T-helper 17 cell (primary cell): ENCODE data around the gene NCAPD3. TPM values are rescaled to one million over a fixed set of nuclear protein-coding genes. Genes with fewer than 3 reads are reported as not detected.

Experiments
- ATAC-seq: fragments of 150-1000 bp; cut with Tn5 transposase; 2 replicates; pipeline ENCODE4 v1.10.0; 2021; ENCODE audit warnings: mild to moderate bottlenecking, moderate library complexity
- DNase-seq, 3 donors: peaks; one replicate each; pipeline versions ENCODE4 v3.0.0 to v3.0.0-alpha.2; 2020 to 2021
- H3K9me3 ChIP-seq: one replicate; pipeline ENCODE4 v1.7.0; 2013; ENCODE audit warnings: low read length, mild to moderate bottlenecking; ENCODE audit not compliant: control insufficient read depth, poor library complexity, severe bottlenecking
- H3K27ac Mint-ChIP-seq: one replicate; pipeline ENCODE4 v1.8.0; 2022; ENCODE audit warnings: mild to moderate bottlenecking, moderate library complexity, mixed read lengths
- H3K27me3 Mint-ChIP-seq: one replicate; pipeline ENCODE4 v1.8.0; 2022; ENCODE audit warnings: mixed read lengths
- H3K36me3 Mint-ChIP-seq: one replicate; pipeline ENCODE4 v1.8.0; 2022; ENCODE audit warnings: low read depth, mixed read lengths
- H3K4me1 Mint-ChIP-seq: one replicate; pipeline ENCODE4 v1.8.0; 2022; ENCODE audit warnings: mild to moderate bottlenecking, mixed read lengths
- H3K4me3 Mint-ChIP-seq: one replicate; pipeline ENCODE4 v1.8.0; 2022; ENCODE audit warnings: mild to moderate bottlenecking, moderate library complexity, mixed read lengths
- total RNA-seq, 4 donors: library from RNA in 2 of 4; stranded (reverse) in 2 of 4; gene quantifications; one replicate each; pipeline ENCODE4 v1.2.3 and lab custom pipeline; 2022 to 2026

NCAPD3 gene
- total RNA-seq, 2 donors from 2014 or later: 26.8 to 31.4 TPM

DNA sequence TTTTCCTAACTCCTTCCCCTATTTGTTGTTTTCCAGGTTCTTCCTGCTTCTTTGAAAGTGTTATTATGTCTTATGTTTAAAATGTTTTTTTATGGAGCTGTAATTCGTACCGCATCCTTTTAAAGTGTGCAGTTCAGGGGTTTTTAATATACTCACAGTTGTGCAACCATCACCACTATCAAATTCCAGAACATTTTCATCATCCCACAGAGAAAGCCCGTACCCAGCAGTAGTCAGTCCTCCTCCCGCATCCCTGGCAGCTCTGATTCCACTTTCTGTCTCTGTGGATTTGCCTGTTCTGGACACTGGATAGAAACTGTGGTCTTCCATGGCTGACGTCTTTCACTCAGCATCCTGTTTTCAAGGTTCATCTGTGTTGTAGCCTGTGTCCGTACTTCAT lies 81.2 kb downstream of the NCAPD3 start:
- no peaks in the 10 kb centered on the region for H3K9me3 ChIP-seq
- DNase-seq (no peak), ATAC-seq (no peak)
- Mint-ChIP-seq H3K4me3 (no peak overlapping the region), H3K36me3 (peaks cover 3% of the 10 kb centered on the region), H3K27me3 (no peaks in the 10 kb centered on the region), H3K27ac (no peak overlapping the region), H3K4me1 (peaks cover 13% of the 10 kb centered on the region)

DNA sequence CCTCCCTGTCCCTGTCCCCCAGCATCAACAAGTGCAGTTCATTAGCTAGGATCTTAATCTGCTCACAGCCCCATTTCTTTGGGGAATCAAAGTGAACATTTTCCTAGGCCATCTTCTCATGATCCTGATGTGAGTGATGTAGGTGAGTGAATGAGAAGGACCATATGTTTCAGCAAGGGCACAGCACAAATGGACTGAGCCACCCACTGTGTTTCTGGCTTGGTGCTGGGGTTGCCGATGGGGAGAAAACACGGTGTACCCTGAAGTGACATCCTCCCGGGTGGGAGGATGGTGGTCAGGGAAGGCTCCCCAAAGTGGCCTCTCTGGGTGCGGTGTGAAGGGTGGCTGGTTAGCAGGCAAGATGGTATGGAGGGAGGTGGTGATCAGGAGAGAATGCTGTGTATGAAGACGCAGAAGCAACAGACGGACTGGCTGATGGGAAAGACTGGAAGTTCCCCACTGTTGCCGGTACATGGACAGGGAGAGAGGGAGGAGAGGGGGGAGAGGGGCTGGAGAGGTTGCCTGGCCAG lies 82.7 kb downstream of the NCAPD3 start:
- Mint-ChIP-seq H3K36me3 (peaks cover 3% of the 10 kb centered on the region), H3K27ac (no peak overlapping the region), H3K4me1 (peaks cover 13% of the 10 kb centered on the region), H3K4me3 (no peak overlapping the region), H3K27me3 (no peaks in the 10 kb centered on the region)
- ATAC-seq (no peak), DNase-seq (no peak)
- H3K9me3 ChIP-seq: no peaks in the 10 kb centered on the region

DNA sequence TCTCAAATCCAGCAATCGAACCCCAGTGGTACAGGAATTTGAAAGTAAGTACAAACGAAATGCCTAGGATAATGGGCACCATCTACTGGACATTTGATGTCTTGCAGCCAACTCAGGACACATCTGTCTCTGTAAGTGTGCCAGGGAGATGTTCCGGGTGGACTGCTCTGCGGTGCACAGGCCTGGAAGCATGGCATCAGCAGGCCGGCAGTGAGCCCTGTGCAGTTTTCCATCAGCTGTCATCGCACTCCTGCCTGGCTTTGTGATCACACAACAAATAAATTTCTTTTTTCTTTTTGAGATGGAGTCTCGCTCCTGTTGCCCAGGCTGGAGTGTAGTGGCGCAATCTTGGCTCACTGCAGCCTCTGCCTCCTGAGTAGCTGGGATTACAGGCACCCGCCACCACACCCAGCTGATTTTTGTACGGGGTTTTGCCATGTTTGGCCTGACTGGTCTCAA lies 83.9 kb downstream of the NCAPD3 start:
- ATAC-seq: peak; percentile 77
- Mint-ChIP-seq H3K4me1 (peaks cover 13% of the 10 kb centered on the region), H3K27me3 (no peaks in the 10 kb centered on the region), H3K36me3 (peaks cover 3% of the 10 kb centered on the region), H3K27ac (no peak overlapping the region), H3K4me3 (no peak overlapping the region)
- DNase-seq: peak in 1 of 3 donors; percentile 22
- H3K9me3 ChIP-seq: no peaks in the 10 kb centered on the region

DNA sequence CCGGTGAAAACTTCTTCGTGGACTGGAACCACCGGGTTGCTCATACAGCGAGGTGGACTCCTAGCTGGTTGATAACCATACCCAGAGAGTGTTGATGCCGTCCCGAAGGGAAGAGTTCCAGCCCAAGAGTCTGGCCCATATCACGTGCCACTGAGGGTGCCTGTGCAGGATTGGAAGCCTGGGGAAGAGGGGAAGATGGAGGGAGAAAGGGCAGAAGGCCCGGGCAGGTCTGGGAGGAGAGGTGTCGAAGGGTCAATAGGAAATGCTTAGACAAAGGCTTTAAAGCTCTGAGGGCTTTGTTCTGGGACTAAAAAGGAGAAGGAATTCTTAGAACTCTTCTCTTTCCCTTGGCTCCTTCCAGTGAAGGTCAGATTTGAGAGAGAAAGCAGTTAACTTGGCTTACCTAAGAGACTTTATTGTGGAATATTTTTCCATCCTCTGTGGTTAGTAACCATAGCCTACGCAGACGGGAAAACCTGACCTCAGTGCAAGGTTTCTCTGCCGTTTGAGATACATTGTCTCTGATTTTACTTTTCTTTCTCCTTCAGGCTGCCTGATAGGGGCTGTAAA lies 84.4 kb downstream of the NCAPD3 start:
- Mint-ChIP-seq H3K27me3 (no peaks in the 10 kb centered on the region), H3K36me3 (peaks cover 3% of the 10 kb centered on the region), H3K27ac (peak overlapping the region; percentile 51), H3K4me1 (peaks cover 10% of the 10 kb centered on the region), H3K4me3 (no peak overlapping the region)
- no peak for DNase-seq
- no peaks in the 10 kb centered on the region for H3K9me3 ChIP-seq
- no peak for ATAC-seq

DNA sequence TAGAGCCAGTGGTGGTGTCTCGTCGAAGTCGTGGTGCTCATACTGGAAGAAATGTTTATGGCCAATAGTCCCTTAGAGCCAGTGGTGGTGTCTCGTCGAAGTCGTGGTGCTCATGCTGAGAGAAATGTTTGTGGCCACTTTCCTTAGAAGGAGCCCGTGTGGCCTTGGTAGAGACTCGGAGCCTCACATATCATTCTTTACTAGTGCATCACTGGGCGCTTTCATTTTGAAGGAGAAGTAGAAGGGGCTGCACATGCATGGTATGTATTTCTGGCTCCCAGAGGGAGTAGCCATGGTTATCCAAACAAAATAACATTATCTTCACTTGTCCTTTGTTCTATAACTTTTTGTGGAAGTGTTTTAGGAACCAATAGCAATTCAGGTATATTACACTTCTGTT lies 85.4 kb downstream of the NCAPD3 start:
- H3K4me1 Mint-ChIP-seq: peaks cover under 1% of the 10 kb centered on the region
- DNase-seq: no peak
- no peak for ATAC-seq

DNA sequence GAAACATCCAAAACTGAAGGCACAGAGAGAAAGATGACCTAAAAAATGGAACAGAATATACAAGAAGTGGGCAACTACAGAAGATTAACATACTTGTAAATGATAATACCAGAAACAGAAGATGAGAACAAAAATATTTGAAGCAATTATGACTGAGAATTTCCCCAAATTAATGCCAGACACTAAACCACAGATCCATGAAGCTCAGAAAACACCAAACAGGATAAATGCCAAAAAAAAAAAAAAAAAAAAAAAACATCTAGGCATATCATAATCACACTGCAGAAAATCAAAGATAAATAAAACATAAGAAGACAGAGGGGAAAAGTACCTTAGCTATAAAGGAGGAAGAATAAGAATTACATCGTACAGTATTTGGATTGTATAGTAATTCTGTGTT lies 89.6 kb downstream of the NCAPD3 start:
- Mint-ChIP-seq H3K27ac (no peak overlapping the region), H3K36me3 (no peaks in the 10 kb centered on the region), H3K4me3 (no peak overlapping the region), H3K4me1 (no peaks in the 10 kb centered on the region), H3K27me3 (no peaks in the 10 kb centered on the region)
- ATAC-seq (no peak), DNase-seq (no peak)
- H3K9me3 ChIP-seq: peaks cover 16% of the 10 kb centered on the region

More for the DNA sequence above, 85.4 kb downstream of the NCAPD3 start:
- peaks cover 4% of the 10 kb centered on the region for H3K9me3 ChIP-seq
- Mint-ChIP-seq H3K27ac (no peak overlapping the region), H3K27me3 (no peaks in the 10 kb centered on the region), H3K4me3 (no peak overlapping the region), H3K36me3 (no peaks in the 10 kb centered on the region)

DNA sequence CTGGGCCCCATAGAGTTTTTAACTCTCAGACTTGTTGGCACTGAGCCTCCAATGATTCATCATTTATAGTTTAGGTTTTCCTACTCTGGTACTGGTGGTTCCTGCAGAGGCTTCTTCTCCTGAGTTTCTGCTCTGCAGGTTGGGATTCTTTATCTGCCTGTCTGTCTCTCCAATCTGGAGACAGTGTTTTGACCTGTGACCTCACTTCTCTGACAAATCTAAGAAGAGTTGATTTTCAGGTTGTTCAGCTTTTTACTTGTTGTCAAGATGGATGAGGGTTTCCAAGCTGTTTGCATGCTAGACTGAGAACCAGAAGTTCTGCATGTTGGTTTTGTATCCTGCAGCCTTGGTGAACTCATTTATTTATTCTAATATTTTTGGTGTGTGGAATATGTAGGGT lies 91.0 kb downstream of the NCAPD3 start:
- H3K9me3 ChIP-seq: peaks cover 16% of the 10 kb centered on the region
- no peak overlapping the region for H3K4me3 Mint-ChIP-seq
- no peaks in the 10 kb centered on the region for H3K4me1 Mint-ChIP-seq
- H3K27ac Mint-ChIP-seq: no peak overlapping the region
- H3K36me3 Mint-ChIP-seq: no peaks in the 10 kb centered on the region
- ATAC-seq (no peak), DNase-seq (no peak)
- H3K27me3 Mint-ChIP-seq: no peaks in the 10 kb centered on the region

DNA sequence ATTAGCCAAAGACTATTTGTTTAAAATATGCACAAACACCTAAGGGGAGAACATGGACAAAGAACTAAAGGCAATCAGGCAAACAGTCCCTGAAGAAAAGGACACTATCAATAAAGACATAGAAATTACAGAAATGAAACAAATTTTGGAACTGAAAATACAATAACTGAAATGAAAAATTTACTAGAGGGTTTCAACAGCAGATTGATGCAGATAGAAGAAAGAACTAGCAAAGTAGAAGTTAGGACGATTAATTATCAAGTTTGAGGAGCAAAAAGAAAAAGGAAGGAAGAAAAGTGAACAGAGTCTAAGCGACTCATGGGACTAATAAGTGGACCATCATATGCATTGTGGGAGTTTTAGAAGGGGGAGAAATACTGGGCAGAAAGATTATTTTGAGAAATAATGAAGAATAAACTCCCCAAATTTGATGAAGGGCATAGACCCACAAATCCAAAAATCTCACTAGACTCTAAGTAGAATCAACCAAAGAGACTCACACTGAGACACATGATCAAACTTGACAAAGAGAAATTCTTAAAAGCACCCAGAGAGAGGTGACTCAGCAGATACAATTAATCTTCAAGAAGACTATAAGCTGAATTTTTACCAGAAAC lies 92.0 kb downstream of the NCAPD3 start:
- Mint-ChIP-seq H3K4me1 (no peaks in the 10 kb centered on the region), H3K27ac (no peak overlapping the region), H3K27me3 (no peaks in the 10 kb centered on the region), H3K36me3 (no peaks in the 10 kb centered on the region), H3K4me3 (no peak overlapping the region)
- no peak for ATAC-seq
- no peak for DNase-seq
- H3K9me3 ChIP-seq: peaks cover 16% of the 10 kb centered on the region

DNA sequence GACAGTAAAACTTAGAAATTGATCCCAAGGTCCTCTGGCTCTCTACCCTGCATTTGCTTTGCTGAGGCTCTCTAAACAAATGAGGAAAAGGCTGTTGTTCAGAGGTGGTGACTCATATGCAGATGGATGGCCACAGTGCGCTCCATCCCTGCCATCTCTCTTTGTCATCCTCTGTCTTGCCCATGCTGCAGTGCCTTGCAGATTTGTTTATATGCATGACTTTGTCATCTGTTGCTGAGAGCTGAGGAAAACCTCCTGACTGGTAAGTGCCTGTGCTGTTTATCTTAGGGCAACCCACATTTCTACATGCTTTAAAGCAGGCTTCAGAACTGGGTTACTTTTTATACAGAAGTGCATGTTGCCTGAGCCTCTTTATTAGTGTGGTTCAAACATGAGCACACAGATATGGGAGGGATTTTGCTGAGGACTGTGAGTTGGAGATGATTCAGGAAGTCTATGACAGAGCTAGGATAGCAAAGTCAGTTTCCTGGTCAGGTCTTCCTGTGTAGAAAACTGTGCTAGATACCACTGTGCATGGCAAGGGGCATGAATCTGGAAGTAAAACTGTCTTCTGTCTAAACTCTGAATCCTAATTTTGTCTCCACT lies 97.4 kb downstream of the NCAPD3 start:
- H3K27ac Mint-ChIP-seq: no peak overlapping the region
- no peak for DNase-seq
- peaks cover 35% of the 10 kb centered on the region for H3K27me3 Mint-ChIP-seq
- peaks cover 11% of the 10 kb centered on the region for H3K4me1 Mint-ChIP-seq
- no peak overlapping the region for H3K4me3 Mint-ChIP-seq
- peaks cover 3% of the 10 kb centered on the region for H3K9me3 ChIP-seq
- peaks cover 4% of the 10 kb centered on the region for H3K36me3 Mint-ChIP-seq
- ATAC-seq: no peak

DNA sequence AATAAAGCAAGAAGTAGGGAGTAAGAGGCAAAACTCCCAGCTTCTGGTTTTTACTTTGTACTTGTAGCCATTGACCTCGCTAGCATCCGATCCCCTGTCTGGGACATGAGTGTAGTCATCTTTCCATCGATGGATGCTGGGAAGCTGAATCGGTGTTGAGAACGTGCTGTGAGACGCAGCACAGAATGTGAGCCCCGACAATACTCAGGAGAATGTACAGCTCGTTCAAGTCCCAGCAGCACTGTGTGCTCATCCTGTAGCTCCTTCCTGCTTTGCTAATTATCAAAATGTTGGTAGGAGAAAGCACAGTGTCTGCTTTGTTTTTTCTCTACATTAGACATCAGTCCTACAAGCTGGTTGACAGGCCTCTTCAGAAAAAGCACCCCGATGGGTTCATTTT lies 98.3 kb downstream of the NCAPD3 start:
- H3K9me3 ChIP-seq: peaks cover 1% of the 10 kb centered on the region
- peaks cover 11% of the 10 kb centered on the region for H3K4me1 Mint-ChIP-seq
- peaks cover 39% of the 10 kb centered on the region for H3K27me3 Mint-ChIP-seq
- no peak for ATAC-seq
- DNase-seq: no peak
- H3K4me3 Mint-ChIP-seq: no peak overlapping the region
- peaks cover 4% of the 10 kb centered on the region for H3K36me3 Mint-ChIP-seq
- no peak overlapping the region for H3K27ac Mint-ChIP-seq

DNA sequence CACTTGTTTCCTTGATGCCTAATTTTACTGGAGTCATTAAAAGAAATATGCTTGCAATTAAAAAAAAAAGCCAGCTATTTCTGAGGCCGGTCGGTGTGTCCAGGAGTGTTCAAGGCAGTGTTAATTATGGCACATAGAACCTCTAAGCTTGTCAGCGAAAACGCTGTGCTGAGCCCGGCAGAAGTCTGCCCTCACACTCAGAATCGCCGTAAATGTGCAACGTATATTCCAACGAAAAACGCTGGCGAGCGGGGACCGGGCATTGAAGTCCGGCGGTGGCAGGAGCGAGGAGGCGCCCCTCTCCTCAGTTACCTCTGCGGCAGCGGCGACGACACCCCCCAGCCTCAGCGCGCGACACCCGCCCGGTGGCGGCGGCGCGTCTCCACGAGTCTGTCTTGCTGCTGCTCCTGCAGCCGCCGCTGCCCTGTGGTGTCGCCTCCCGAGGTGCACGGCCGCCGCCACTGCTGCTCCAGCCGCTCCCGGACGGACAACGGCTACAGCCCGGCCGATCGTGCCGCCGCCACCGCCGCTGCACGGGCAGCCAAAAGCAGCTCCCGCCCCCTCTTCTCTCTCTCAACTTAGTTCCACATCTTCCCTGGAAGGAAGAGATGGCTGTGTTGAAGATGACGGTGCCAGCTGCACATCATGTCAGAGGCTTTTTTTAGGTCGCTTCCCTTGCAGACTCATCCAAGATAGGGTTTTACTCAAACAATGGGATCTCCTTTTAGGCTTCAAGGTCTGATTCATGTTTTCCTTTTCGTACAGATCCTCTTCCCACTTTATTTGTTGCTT lies 98.9 kb downstream of the NCAPD3 start:
- H3K4me3 Mint-ChIP-seq: peak overlapping the region; percentile 49
- peak; percentile 33 for ATAC-seq
- peaks cover 39% of the 10 kb centered on the region for H3K27me3 Mint-ChIP-seq
- H3K4me1 Mint-ChIP-seq: peaks cover 11% of the 10 kb centered on the region
- H3K27ac Mint-ChIP-seq: no peak overlapping the region
- H3K36me3 Mint-ChIP-seq: peaks cover 4% of the 10 kb centered on the region
- no peak for DNase-seq
- H3K9me3 ChIP-seq: no peaks in the 10 kb centered on the region

DNA sequence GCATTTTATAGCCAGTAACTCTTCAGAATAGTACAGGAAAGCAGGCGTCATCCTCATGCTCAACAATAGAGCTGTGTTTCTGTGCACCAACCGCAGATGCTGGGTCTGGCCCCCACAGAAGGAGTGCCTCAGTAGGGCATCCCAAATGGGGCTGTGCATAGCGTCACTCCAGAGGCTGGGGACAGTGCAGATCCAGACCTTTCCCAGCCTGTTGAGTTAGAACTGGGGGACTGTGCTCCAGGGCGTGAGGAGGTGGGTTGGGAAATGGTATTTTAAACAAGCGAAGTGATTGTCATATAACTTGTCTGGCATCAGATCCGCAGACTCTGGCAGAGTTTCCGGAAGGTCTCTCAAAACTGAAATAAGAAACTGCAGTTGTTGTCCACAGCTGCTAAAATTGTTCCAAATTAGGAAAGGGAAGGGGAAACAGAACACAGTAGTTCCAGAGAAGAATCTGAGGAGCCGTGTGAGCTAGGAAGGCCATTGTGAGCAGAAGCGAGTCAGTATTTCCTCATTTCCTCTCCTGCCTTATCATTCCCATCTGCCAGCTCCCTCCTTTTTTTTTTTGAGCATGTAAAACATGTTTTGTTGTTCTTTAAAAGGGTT lies 102.7 kb downstream of the NCAPD3 start:
- H3K9me3 ChIP-seq: no peaks in the 10 kb centered on the region
- no peak overlapping the region for H3K4me3 Mint-ChIP-seq
- no peak for DNase-seq
- H3K4me1 Mint-ChIP-seq: peaks cover 9% of the 10 kb centered on the region
- H3K27ac Mint-ChIP-seq: peak overlapping the region; percentile 14
- no peak for ATAC-seq
- H3K36me3 Mint-ChIP-seq: peaks cover 4% of the 10 kb centered on the region
- peaks cover 52% of the 10 kb centered on the region for H3K27me3 Mint-ChIP-seq
